CD4-positive, alpha-beta T cell treated with Interleukin-10 for 1 hour (primary cell): ENCODE results near the gene CADM2.
"Not testable (repeated sequence)": the region's sequence is repeated elsewhere in the genome, so short reads cannot be mapped to it uniquely, and the experiment has no call there.

Experiments
- DNase-seq: peaks from one replicate; pipeline ENCODE4 v3.0.0-alpha.2; 2020

CADM2 gene

DNA sequence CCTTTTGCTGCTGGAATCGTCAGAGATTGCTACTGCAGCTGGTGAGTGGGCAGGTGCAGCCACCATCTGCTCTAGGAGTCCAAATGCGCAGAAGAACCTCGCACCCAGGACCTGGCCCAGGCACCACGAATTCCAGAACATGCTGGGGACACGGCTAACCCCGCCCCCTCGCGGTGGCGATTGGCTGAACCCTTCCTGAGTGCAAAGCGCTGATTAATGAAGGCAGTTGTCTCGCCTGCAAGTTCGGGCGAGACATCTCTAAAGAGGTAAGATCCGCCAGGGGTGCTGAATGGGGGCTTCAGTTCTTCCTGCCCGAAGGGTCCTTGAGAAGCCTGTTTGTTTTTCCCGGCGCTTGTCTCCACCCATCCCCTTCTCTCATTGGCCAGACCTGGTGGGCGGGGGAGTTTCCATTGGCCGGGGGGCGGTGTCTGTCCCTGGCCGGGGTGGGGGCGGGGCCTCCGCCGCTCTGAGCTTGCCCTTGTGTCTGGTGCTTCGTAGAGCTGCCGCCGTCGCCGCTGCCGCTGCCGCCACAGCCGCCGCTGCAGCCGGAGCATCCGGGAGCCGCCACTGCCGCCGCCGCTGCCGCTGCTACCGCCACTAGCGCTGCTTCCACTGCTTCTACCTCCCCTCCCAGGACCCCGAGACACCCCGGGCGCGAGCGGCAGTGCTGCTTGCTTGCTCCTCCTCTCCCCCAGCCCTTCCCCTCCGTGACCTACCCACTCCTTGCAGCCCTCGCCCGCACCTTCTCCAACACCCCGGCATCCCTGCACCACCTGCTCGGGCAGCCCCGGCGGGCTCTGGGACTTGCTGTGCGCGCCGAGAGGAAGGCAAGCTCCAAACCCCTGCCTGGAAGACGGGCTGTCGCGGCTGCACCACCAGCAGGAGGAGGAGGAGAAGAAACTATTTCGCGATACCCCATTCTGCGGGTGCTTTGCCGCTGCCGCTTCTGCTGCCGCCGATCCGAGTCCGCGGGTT lies at the start of gene CADM2:
Gene CADM2 (plus strand): TSS at position 495 of the 975 bp plus-strand sequence.
- peak; percentile 63 for DNase-seq

- not testable (repeated sequence) for DNase-seq
These were observed 40.2 kb upstream of the CADM2 start for GRCh38 chr3:84918592-84918991.

DNA sequence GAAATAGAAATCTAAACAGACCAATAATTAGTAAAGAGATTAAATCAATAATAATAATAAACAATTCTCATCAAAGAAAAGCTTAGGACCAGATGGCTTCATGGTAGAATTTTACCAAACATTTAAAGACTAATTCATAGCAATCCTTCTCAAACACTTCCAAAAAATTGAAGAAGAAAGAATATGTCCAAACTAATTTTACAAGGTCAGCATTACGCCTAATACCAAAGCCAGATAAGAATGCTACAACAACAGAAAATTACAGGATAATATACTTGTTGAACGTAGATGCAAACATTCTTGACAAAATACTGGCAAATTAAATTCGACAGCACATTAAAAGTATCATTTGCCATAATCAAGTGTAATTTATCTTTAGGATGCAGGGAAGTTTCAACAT lies 36.1 kb upstream of the CADM2 start:
- DNase-seq = no peak

GRCh38 chr3:84925571-84925970 lies 33.2 kb upstream of the CADM2 start:
- no peak for DNase-seq

GRCh38 chr3:84943379-84943778 lies 15.4 kb upstream of the CADM2 start:
- DNase-seq = no peak

GRCh38 chr3:84946240-84946639 lies 12.5 kb upstream of the CADM2 start:
- DNase-seq = no peak

- DNase-seq = no peak
These were observed 882 bp downstream of the CADM2 start for GRCh38 chr3:84959470-84960271.

GRCh38 chr3:84960581-84960980 lies 1.8 kb downstream of the CADM2 start:
- DNase-seq = no peak

GRCh38 chr3:84961011-84961410 lies 2.2 kb downstream of the CADM2 start:
- no peak for DNase-seq

DNA sequence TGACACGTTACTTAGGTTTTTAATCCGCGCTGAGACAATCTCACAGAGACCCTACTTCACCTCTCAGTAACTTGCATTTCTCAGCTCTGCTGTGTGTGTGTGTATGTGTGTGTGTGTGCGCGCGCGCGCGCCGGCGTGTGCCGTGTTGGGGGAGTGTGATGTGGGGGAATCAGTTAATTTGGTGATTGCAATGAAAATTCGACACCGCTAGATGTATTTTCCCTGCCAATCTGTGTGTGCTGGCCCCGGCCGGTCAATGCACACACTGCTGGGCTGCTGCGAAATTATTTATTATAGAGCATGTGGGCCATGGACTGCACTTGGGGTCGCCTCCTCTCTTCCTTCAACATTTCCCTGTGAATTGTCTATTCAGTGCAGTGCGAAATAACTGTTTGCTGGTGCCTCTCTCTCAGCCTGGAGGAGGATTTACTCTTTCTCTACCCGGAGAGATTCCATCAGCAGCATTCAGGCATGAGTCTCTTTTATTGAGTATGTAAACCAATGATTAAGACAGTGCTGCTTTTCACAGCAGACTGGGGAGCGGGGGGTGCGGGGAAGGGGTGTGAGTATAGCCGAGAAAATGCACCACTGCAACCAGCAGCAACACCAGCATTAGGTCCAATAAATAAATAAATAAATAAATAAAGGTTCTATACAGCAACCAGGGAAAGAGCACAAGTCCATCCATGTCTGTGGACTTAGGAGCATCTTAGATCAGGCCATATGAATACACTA lies 2.9 kb downstream of the CADM2 start:
- DNase-seq = no peak

- DNase-seq = no peak
These were observed 3.6 kb downstream of the CADM2 start for GRCh38 chr3:84962415-84962814.

DNA sequence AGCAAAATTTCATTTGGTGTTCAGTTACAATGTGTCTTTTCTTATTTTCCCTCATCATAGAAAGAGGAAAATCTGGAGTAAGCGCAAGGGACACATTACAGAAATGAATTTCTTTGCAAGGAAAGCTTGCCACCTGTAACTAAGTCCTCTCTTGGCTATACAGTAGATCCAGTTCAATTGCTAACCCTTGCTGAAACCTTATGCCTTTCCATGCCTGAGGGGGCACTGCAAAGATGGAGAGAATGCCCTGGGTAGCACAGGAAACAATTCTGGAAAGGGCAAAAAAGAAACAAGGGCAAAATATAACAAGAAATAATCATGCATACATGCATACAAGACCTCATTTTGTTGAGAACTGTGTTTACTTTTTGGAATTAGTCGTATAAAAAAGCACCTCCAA lies 4.3 kb downstream of the CADM2 start:
- no peak for DNase-seq

GRCh38 chr3:84965141-84965540 lies 6.4 kb downstream of the CADM2 start:
- no peak for DNase-seq

DNA sequence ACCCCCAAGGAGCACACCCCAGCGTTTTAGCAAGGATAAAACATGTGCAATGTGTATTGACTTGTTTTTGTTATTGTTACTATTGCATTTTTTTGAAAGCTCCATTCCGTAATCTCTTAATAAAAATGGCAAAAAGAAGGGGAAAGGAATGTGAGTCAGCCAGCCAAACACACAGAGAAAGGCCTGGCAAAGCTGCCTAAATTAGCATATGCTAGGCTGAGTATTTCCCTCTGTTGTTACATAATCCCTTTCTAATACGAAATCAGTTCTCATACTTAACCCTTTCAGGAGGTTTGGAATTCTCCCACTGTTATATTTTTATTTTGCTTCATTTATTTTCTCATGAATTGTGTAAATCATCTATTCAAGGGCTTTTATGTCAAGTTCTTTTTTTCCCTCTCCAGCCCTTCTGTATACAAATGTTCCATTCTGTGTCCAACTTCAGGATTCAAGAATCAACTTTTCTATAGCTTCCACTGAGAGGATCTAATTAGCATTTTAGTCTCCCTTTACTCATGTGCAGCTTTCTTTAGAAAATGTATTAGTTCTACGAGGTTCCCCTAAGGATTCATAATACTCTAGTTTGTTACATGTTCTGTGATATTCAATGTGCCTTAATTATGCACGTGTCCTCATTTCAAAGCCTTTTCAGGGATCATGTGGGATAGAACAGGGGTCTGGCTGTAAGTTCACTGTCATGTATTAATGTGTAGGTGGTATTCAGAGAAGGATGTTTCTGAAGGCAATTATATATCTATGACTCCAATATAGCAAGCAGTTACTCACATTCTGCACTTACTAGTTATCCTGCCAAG lies 9.2 kb downstream of the CADM2 start:
- no peak for DNase-seq

DNA sequence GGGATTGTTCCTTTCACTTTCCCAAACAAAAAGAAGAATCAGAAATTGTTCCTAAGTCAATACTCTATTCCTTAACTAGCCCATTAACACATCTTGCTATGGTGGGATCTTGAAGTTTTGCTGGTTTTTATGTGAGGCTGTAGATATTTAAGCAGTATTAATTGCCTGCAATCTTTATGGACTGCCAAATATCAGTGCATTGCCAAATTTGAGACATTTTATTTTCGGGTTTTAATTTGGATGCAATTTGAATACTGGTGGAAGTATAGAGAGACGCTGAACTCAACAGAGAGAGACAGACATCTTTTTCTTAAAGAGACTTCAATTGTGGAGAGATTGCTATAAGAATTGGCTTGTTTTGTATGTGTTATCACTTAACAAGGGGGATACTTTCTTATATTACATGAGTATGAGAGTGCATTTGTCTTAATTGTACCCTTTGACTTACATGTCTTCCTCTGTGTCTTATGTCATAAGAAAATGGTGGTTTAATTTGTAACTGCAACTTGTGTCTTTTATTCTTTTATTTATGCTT lies 10.0 kb downstream of the CADM2 start:
- DNase-seq = no peak

DNA sequence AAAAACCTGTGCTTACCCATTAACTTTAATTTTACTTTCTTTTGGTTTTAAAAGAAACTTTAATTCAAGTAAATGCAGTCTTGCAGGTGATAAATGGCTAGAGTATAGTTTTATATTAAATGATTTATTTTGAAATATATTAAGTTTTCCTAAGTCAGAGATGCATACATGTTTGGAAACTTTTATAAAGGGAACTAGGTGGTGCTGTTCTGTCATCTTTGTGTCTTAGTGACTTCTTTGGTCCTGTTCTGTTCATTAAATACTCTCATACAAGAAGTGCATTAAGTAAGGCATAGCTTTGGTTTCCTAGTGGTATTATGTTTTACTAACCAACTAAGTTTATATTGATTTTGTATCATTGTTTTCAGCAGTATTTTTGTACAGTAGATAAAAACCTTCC lies 15.6 kb downstream of the CADM2 start:
- no peak for DNase-seq

DNA sequence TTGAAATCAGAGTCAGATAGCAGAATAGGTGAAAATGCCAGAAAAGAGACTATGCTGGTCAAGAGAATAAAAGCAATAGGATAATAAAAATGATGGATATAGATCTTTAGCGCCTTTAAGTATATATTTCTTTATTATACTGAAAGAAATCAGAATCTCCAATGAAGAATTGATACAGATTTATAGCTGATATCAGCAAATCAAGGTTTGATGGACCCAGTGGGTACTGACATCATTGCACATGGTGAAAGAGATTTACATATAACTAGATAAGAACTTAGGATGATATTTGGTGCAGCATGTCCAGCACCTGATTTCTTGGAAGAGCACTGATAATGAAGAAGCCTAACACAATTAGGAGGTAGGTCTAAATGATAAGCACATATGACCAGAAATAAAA lies 18.2 kb downstream of the CADM2 start:
- no peak for DNase-seq

DNA sequence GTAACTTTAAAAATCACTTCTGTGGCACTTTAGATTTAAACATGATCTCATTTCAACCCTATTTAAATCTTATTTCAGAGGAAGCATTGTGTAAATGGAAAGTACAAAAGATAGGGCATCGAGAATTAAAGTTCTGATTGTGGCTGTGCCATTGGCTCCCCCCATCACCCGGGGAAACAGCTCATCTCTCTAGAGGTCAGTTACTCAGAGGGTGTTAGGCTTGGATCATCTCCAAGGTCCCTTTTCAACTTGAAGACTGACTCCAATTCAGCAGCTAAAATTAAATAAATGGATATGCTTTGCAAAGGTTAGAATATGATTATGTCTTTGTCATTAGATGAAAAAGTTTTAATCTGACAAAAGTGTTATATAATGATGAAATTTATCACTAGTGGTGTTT lies 20.1 kb downstream of the CADM2 start:
- DNase-seq = no peak

- DNase-seq = no peak
These were observed 21.2 kb downstream of the CADM2 start for GRCh38 chr3:84980011-84980410.

DNA sequence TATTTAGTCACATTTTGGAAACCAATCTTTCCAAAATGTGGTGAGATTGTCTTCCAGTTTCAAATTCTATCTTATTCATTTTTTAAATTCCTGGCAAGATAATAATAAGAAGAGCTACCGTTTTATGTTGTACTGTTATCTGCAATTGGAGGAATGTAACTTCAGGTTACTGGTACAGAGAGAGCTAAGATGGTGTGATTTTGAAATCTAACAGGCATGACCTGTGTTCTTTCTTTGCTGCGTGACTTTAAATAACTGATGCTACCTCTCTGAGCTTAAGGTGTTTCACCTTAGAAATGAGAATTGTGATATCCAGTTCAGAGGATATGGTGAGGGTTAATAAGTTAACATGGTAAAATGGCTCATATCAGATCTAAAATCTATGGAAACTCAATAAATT lies 21.7 kb downstream of the CADM2 start:
- DNase-seq = no peak

DNA sequence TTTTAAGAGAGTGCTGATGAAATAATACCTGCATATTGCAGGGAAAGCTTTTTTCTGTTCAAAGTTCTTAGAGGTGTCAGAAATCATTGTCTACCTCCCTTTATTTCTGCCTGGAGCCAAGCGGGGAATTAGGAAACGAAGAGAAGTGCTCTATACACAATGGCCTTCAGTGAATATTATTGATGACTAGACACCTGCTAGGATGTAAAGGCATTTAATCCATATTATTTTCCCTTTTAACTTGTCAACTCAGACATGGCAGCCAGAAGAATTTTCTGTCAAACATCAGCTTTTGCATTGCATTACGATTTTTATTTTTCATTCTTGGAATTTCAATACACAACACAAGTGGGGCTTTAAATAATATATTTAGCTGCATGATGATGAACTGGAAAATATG lies 24.7 kb downstream of the CADM2 start:
- no peak for DNase-seq

GRCh38 chr3:84984429-84984828 lies 25.6 kb downstream of the CADM2 start:
- no peak for DNase-seq
